HL-60/S4 (cell line): ENCODE data around the gene LIG3.
"Not testable (repeated sequence)": the region's sequence is repeated elsewhere in the genome, so short reads cannot be mapped to it uniquely, and the experiment has no call there.

Experiments used
- in situ Hi-C: fragments of 300-500 bp; cut with MboI; formaldehyde crosslinking; loops from 2 replicates; pipeline ENCODE4 v1.14.3; 2022; ENCODE audit warnings: low sequenced_read_pairs

LIG3 gene

DNA sequence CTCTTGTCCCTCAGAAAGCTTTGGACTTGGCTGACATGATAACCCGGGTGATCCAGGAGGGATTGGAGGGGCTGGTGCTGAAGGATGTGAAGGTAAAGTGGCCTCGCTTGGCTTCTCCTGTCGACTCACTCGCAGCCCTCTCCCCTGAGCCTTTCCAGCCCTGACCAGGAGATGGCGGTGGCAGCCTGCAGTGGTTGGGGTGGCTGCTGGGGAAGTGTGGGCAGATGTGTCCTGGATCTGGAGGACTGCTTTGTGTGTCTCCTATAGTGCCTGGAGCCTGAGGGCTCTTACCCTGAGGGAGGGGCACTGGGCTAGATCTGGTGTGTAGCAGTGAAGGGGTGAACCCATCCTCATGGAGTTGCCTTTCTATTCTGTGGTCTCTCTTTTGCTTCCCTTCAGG lies 17.9 kb downstream of the LIG3 start:
- in situ Hi-C loops = loop anchor here (10.0 kb wide), 1 partner anchor 117 kb away; the partner anchor contains the start of gene RAD51D

DNA sequence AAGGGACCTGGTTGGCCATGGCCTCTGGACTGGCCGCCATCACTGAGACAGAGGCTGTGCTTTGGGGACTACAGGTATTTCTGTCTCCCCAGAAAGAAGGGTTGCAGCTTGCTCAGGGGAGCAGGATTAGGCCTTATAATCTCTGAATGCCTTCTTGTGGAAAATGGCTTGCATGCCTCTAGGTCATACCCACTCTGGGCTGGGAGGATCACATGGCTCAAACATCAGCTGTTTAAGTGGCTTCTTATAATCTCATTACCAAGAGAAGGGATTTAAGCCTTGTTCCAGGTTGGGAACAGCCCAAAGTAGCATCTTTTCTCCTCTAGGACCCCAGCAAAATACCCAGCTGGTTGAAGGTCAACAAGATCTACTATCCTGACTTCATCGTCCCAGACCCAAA lies 19.1 kb downstream of the LIG3 start:
- in situ Hi-C loops = loop anchor here (10.0 kb wide), 1 partner anchor 115 kb away; the partner anchor contains the start of gene RAD51D

DNA sequence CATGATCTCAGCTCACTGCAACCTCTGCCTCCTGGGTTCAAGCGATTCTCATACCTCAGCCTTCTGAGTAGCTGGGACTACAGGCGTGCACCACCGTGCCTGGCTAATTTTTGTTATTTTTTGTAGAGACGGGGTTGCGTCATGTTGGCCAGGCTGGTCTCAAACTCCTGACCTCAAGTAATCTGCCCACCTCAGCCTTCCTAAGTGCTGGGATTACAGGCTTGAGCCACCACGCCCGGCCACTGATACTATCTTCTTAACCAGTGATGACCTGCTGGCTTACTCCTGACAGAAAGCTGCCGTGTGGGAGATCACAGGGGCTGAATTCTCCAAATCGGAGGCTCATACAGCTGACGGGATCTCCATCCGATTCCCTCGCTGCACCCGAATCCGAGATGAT lies 20.7 kb downstream of the LIG3 start:
- in situ Hi-C loops = not testable (repeated sequence)

DNA sequence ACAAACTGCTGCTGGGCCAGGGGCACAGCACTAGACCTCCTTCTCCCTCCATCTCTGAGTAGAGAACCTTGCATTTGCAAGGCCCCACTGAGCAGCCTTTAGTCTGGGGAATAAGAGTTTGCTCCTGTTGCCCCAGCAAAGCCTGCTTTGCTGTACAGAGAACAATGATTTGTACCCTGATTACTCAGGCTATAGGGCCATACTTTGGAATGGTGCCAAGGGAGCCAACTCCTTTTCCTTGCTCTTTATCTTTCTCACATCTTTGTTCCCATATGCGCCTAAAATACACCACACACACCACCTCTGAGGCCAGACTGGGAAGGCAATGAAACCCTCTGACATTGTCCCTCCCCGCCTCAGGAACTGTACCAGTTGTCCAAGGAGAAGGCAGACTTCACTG lies 21.2 kb downstream of the LIG3 start:
- in situ Hi-C loops = no loop called here

DNA sequence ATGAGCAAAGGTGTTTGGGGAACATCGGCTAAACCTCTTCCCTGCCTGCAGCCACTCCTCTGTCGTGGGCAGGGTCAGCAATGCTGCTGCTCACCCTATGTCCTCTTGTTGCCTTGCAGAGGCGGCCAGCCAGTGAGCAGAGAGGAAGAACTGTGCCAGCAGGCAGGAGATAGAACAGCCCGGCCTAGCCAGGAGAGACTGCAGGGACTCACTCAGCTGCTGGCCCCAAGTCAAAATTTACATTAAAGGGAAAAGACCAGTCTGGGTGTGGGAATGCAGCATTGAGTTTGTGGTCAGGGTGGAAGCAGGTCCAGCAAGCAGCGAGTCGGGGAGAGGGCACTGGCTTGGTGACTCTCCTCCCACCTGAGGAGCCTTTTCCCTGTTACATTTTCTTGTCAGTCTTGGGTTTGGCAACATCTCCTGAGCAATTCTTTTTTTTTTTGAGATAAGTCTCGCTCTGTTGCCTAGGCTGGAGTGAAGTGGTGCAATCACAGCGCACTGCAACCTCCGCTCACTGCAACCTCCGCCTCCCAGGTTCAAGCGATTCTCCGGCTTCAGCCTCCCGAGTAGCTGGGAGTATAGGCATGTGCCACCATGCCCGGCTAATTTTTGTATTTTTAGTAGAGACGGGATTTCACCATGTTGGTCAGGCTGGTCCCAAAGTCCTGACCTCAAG lies 22.7 kb downstream of the LIG3 start:
- in situ Hi-C loops = no loop called here

DNA sequence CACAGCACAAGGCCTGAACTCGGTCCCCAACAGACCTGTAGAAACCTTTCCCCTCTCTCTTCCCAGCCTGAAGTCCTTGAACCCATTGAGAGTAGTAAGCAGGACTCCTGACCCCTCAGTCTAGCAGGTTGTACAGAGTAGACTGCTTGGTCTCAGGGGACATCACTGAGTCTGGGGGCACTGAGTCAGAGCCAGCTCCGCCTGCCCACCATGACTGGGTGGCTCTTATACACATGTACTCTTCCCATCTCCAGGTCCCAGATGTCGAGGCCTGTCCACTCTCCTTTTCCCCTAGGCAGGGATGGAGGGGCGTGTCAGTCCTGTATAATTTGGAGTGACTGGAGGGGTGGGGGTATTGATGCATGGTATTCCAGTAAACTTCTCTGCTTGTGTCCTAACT lies 23.5 kb downstream of the LIG3 start:
- in situ Hi-C loops = no loop called here

DNA sequence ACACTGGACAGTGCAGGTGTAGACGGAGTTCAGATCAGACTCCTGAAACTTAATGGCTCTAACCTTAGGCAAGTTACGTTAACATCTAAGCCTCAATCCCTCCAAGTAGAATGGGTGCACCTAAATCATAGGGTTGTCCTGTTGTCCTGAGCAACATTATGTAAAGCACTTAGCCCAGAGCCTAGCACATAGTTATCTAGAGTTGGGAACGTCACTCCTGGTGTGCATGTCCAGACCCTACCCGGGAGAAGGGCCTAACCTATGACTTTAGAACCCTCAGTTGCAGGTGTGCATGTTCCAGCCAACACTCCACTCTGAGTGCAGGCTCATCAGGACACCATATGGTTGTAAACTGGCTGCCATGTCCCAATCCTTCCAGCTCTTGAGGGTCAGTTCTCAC lies 26.0 kb downstream of the LIG3 start:
- in situ Hi-C loops = no loop called here

DNA sequence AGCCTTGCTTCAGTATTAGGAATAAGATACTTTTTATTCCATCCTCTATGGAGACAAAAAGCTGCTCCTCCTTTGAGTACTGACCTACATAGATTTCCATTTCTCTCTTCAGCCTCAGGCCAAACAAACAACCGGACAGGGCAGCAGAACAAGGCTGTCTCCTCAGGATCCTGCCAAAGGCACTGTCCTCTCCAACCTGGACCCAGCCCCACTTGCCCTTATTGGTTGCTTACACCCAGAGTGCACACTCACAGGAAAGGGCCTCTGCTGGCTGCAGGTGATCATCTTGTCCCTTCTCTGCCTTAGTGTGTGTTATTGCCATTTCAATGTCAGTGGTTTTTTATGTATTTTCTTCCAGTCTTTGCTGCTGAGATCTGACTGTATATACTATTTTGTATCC lies 26.6 kb downstream of the LIG3 start:
- in situ Hi-C loops = no loop called here

DNA sequence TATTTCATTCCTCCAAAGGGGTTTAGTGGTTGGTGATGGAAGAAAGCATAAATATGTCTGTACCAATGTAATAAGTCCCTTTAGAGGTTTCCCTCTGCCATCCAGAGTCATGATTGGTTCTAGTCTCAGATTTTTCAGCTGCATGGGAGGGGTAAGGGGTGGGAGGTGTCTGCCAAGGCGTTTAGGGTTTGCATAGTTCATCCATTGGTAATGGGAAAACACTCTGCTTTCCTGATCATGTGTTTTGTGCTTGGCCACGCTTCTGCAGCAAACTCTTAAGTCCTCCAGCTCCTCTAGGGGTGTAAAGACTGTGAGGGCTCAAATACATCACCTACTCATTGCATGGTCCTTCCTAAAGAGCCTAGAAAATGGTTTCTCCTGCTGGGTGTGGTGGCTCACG lies 29.8 kb downstream of the LIG3 start:
- in situ Hi-C loops = no loop called here

DNA sequence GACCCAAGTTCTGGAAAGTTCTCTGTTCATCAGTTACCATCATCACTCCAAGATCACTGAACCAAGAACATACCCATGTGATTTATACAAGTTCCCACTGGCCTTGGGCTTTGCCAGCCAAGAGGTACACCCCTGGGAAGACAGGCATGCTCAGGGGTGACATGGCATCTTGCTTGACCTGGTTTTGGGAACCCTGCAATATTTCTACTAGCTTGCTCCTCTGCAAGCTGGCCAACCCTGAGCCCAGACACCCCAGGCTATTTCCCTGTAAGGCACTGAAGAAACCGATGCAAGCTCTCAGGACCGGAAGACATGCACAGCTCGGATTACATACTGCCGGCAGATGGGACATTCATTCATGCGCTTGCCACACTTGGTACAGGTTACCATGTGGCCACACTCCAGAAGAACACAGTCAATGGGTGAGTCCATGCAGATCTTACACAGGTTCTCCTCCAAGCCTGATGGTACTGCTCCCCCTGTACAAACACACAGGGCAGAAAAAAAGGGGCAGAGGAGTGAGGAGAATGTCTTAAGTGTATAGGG lies 31.4 kb downstream of the LIG3 start:
- in situ Hi-C loops = no loop called here

DNA sequence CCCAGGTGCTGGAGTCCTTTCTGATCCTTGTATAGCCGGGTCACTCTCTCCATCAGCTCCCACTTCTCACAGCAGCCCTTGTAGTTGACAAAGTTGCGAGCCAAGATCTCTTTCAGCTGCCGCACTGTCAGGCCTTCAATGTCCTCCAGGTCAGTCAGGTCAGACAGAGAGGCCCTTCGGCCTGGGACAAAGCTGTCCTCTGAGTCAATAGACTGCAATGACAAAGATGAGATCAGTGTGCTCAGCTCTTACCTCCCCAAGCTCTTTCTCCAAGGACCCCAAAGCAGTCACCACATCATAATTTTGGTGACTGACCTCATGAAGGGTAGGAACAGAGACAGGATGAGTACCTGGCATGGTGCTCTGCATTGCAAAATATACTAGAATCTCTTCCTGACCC lies 36.1 kb downstream of the LIG3 start:
- in situ Hi-C loops = no loop called here

DNA sequence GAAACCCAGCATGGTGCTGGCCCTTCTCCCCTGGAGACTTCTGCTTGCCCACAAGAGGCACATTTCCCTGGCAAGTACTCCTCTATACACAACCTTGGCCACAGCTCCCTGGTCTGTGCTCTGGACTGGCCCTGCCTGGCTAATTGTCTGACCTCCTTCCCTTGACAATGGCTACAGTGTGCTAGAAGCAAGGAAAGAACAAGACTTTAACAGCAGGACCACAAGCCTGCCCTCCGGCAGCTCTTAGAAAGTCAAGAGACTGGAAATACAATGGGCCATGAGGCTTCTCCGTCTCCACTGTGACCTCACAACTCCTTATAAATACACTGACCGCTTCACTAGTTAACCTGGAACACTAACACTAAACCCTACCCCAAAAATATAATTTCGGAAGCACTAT lies 36.7 kb downstream of the LIG3 start:
- in situ Hi-C loops = no loop called here

DNA sequence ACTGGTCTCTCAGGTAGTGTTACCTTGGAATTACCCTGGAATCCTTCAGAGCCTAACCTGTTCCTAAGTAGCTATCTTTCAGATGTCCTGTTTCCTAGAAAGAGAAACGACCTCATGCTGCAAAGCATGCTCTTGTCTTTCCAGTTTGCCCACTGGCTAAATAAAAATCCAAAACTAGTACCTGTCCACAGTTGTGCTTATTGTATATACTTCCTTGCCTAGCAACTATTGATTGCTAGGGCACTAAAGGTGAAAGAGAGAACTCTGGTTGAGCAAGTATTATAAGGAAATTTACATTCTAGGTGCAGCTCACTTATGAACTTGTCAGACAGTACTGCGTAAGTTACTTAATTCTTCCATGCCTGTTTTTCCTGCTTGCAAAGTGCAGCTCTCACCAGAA lies 38.5 kb downstream of the LIG3 start:
- in situ Hi-C loops = no loop called here

DNA sequence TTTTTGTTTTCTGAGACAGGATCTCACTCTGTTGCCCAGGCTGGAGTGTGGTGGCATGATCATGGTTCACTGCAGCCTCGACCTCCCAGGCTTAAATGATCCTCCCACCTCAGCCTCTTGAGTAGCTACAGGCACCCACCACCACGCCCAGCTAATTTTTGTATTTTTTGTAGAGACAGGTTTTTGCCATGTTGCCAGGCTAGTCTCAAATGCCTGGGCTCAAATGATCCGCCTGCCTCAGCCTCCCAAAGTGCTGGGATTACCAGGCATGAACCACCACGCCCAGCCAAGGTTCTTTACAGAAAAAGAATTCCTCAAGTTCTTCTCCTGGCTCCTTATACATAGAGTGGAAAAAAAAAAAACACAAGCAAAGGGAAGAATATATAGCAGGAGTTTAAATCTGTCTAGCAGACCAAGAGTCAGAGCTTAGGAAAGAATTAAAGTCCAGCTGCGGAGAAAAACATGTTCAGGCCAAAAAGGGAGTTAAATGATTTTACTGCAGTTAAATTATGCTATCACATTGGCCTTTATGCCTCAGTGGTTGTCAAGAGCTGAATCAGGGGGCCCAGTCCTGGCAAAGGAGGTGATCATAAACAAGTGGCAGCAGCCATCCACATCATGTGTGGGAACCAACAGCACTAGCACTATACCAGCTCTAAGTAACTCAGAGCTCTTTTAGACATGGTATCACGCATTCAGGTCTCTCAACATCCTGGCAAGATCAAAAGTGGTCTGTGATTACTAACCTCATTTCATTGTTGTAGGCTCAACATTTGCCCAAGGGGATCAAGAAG lies 39.3 kb downstream of the LIG3 start:
- in situ Hi-C loops = no loop called here

DNA sequence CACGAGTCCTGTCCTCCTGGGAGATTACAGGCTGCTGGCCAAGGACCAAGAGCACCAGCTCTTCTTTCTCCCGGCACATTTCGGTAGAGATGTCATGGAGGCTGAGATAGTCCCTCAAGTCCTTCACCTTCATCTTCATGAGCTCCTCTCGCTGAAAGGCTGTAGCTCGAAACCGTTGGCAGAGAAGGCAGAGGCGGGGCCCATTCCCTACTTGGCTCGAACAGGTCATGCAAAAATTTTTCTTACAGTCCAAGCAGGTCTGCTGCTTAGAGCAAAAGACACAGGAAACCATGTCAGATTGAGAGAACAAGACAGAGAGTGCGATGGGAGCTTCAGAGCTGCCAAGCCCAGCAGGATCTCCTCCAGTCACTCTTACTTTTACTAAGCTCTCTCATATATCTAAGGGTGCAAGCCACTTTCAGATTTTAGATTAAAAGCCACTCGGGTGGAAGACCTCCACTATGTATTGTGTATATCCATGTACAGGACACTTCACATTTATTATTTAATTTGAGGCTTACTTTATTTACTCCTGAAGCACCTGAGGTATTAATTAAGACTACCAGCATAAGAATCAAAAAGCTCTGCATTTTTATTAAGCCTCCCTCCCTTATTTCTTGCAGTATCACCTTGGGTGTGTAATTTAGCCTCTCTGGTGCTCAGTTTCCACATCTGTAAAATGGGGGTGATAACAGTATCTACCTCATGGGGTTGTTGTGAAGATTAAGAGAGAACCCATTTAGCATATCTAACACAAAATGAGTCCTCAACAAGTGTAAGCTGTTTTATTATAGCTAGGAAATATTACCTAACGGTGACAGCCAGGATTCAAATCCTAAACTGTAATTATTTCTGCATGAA lies 41.4 kb downstream of the LIG3 start:
- in situ Hi-C loops = no loop called here

DNA sequence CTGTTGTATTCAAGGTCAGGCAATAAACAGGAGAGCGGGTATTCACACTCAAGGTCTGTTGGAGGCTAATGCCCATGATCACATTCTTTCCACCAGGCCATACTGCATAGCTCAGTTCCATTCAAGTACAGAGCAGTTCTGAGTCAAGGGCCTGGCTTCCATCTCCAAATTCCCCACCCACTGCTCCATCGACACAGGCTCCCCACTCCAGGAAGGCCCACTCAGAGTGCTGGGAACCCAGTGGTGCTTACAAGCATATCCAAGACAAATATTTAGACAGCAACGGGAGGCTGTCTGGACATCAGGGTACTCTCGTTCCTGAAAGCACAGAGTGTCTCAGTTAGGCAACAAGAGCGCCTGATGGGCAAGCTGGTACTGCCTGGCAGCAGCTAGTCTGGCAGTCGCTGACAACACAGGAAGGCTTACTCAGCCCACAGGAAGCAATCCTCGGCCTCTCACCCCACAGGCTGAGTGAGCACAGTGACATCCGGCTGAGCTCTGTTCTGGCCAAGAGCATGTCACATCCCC lies 42.3 kb downstream of the LIG3 start:
- in situ Hi-C loops = no loop called here

DNA sequence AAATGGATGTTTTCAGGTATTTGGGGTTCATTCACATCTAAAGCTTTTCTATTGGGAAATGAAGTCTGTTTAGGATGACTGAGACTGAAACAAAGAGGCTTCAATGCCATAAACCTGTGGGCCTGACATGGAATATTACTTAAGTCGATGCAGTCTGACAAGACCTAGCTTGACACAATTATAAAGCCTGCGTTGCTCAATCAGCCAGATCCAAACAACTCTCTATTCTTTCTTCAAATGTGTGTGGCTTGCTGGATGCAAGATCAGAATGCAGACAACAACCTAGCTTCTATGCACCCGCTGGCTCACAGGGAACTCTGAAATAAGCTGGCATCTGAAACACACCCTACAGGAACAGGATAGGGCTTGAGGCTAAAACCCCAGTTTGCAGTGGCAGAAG lies 43.2 kb downstream of the LIG3 start:
- in situ Hi-C loops = no loop called here

DNA sequence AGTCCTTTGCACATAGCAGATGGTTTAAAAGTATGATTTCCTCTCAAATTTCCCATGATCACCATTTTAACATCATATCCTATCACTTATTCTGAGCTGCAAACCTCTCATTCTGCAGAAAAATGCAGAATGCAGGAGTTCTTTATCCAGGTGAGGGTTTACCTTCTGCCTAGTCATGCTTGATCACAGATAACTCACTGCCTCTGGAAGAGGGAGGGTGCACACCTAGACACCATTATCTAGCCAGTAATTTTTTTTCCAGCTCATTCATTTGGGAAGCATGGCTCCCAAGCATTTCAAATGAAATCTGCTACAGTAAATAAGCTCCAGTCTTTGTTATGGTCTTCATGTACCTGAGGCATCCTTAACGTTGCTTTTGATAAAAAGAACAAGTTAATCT lies 45.2 kb downstream of the LIG3 start:
- in situ Hi-C loops = no loop called here

DNA sequence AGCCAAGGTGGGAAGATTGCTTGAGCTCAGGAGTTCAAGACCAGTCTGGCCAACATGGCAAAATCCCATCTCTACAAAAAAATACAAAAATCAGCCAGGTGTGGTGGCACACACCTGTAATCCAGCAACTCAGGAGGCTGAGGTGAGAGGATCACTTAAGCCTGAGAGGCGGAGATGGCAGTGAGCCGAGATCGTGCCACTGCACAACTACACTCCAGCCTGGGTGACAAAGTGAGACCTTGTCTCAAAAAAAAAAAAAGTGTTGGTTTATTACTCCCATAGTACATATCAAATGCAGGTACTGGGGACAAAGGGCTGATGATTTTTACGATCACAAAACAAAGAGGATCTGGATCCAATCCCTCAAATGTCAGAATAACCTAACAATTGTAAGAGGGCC lies 47.8 kb downstream of the LIG3 start:
- in situ Hi-C loops = not testable (repeated sequence)

DNA sequence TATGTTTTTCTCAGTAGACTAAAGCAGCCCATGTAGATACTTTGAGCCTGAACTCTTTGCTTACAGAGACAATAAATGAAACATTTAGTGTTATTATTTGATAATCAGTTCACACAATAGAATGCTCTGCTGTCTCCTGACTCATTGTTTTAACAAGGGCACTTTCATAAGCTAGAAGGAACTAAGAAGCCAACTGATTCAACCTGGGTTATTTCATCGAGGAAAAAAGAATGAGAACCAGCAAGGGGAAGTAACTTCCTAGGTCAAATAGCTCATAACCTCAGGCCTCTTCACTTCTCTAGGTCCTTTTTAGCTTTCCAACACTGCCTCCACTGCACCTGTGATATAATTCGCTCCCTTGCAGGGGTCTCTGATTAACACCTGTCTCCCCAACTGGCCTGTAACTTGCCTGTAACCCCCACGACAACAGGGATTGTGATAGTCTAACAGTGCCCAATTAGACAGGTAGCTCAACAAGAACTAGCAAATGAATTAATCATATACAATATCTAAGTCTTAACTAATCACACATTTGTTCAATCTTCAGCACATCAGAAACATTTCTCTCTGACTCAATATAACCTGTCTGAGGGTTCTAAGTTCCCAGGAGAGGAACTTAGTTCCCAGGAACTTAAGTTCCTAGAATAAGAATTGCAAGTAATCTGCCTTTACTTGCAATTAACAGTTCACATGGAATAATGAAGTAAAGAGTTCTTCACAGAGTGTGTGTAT lies 48.4 kb downstream of the LIG3 start:
- in situ Hi-C loops = no loop called here
